ENCODE data around the gene MCC. TPM values are rescaled to one million over a fixed set of nuclear protein-coding genes. Genes with fewer than 3 reads are reported as not detected.

MCC gene
- total RNA-seq, 2 experiments from 2014 or later = 4.0 to 4.1 TPM

GRCh38 chr5:113119246-113119924, 368.9 kb downstream of the MCC start:
- POLR2A ChIA-PET = no interaction called here
- Mint-ChIP-seq H3K4me3 (no peak overlapping the region), H3K27ac (no peak overlapping the region), H3K4me1 (ENCODE audit: low read depth) (no peaks in the 10 kb centered on the region), H3K27me3 (no peaks in the 10 kb centered on the region), H3K9me3 (no peaks in the 10 kb centered on the region), H3K36me3 (no peaks in the 10 kb centered on the region)
- no peak for DNase-seq
- intact Hi-C loops (cut with micrococcal nuclease) = no loop called here
- CTCF ChIA-PET = no interaction called here

GRCh38 chr5:113118765-113119164, 369.5 kb downstream of the MCC start:
- H3K27me3 Mint-ChIP-seq = no peaks in the 10 kb centered on the region
- intact Hi-C loops (cut with micrococcal nuclease) = no loop called here
- H3K27ac Mint-ChIP-seq = no peak overlapping the region
- no peaks in the 10 kb centered on the region for H3K4me1 Mint-ChIP-seq (ENCODE audit: low read depth)
- no peaks in the 10 kb centered on the region for H3K9me3 Mint-ChIP-seq
- no peaks in the 10 kb centered on the region for H3K36me3 Mint-ChIP-seq
- POLR2A ChIA-PET = no interaction called here
- H3K4me3 Mint-ChIP-seq = no peak overlapping the region
- no peak for DNase-seq
- CTCF ChIA-PET = no interaction called here

GRCh38 chr5:113118298-113118697, 370.0 kb downstream of the MCC start:
- Mint-ChIP-seq H3K27ac (no peak overlapping the region), H3K4me3 (no peak overlapping the region), H3K4me1 (ENCODE audit: low read depth) (no peaks in the 10 kb centered on the region), H3K36me3 (no peaks in the 10 kb centered on the region), H3K27me3 (no peaks in the 10 kb centered on the region), H3K9me3 (no peaks in the 10 kb centered on the region)
- POLR2A ChIA-PET = no interaction called here
- DNase-seq = no peak
- intact Hi-C loops (cut with micrococcal nuclease) = no loop called here
- CTCF ChIA-PET = no interaction called here

GRCh38 chr5:113117543-113118115, 370.6 kb downstream of the MCC start:
- no peaks in the 10 kb centered on the region for H3K9me3 Mint-ChIP-seq
- intact Hi-C loops (cut with micrococcal nuclease) = no loop called here
- no peaks in the 10 kb centered on the region for H3K36me3 Mint-ChIP-seq
- no peak for DNase-seq
- POLR2A ChIA-PET = no interaction called here
- CTCF ChIA-PET = no interaction called here
- no peak overlapping the region for H3K27ac Mint-ChIP-seq
- no peaks in the 10 kb centered on the region for H3K27me3 Mint-ChIP-seq
- no peaks in the 10 kb centered on the region for H3K4me1 Mint-ChIP-seq (ENCODE audit: low read depth)
- no peak overlapping the region for H3K4me3 Mint-ChIP-seq

- no peaks in the 10 kb centered on the region for H3K36me3 Mint-ChIP-seq
- no peak for DNase-seq
- H3K27me3 Mint-ChIP-seq = no peaks in the 10 kb centered on the region
- H3K4me1 Mint-ChIP-seq (ENCODE audit: low read depth) = no peaks in the 10 kb centered on the region
- H3K27ac Mint-ChIP-seq = no peak overlapping the region
- ChIA-PET CTCF (interaction anchor here (0.8 kb wide), 1 partner anchor 27 kb away, joined by 3 read pairs; no protein-coding TSS in a partner anchor), POLR2A (no interaction called here)
- intact Hi-C loops (cut with micrococcal nuclease) = no loop called here
- no peaks in the 10 kb centered on the region for H3K9me3 Mint-ChIP-seq
- no peak overlapping the region for H3K4me3 Mint-ChIP-seq
Observed at GRCh38 chr5:113115956-113116355, 372.3 kb downstream of the MCC start.

GRCh38 chr5:113115061-113115460, 373.2 kb downstream of the MCC start:
- Mint-ChIP-seq H3K27ac (no peak overlapping the region), H3K4me3 (no peak overlapping the region), H3K36me3 (no peaks in the 10 kb centered on the region), H3K27me3 (no peaks in the 10 kb centered on the region), H3K9me3 (no peaks in the 10 kb centered on the region), H3K4me1 (ENCODE audit: low read depth) (no peaks in the 10 kb centered on the region)
- no peak for DNase-seq
- ChIA-PET CTCF (no interaction called here), POLR2A (no interaction called here)
- intact Hi-C loops (cut with micrococcal nuclease) = no loop called here

GRCh38 chr5:113114559-113114958, 373.7 kb downstream of the MCC start:
- Mint-ChIP-seq H3K36me3 (no peaks in the 10 kb centered on the region), H3K4me3 (no peak overlapping the region), H3K27ac (no peak overlapping the region), H3K4me1 (ENCODE audit: low read depth) (no peaks in the 10 kb centered on the region), H3K9me3 (no peaks in the 10 kb centered on the region), H3K27me3 (no peaks in the 10 kb centered on the region)
- ChIA-PET CTCF (no interaction called here), POLR2A (no interaction called here)
- no peak for DNase-seq
- intact Hi-C loops (cut with micrococcal nuclease) = no loop called here

GRCh38 chr5:113112435-113112834, 375.8 kb downstream of the MCC start:
- Mint-ChIP-seq H3K27me3 (no peaks in the 10 kb centered on the region), H3K9me3 (no peaks in the 10 kb centered on the region)
- intact Hi-C loops (cut with micrococcal nuclease) = no loop called here

GRCh38 chr5:113110117-113110516, 378.1 kb downstream of the MCC start:
- H3K27me3 Mint-ChIP-seq = no peaks in the 10 kb centered on the region
- H3K36me3 Mint-ChIP-seq = no peaks in the 10 kb centered on the region
- ChIA-PET POLR2A (no interaction called here), CTCF (no interaction called here)
- no peaks in the 10 kb centered on the region for H3K4me1 Mint-ChIP-seq (ENCODE audit: low read depth)
- no peak overlapping the region for H3K27ac Mint-ChIP-seq
- no peak for DNase-seq
- no peak overlapping the region for H3K4me3 Mint-ChIP-seq
- H3K9me3 Mint-ChIP-seq = no peaks in the 10 kb centered on the region
- intact Hi-C loops (cut with micrococcal nuclease) = no loop called here

More at GRCh38 chr5:113112435-113112834, 375.8 kb downstream of the MCC start:
- H3K27ac Mint-ChIP-seq = no peak overlapping the region
- no peaks in the 10 kb centered on the region for H3K4me1 Mint-ChIP-seq (ENCODE audit: low read depth)
- CTCF ChIA-PET = no interaction called here
- no peaks in the 10 kb centered on the region for H3K36me3 Mint-ChIP-seq
- POLR2A ChIA-PET = no interaction called here
- no peak for DNase-seq
- no peak overlapping the region for H3K4me3 Mint-ChIP-seq

- POLR2A ChIA-PET = no interaction called here
- Mint-ChIP-seq H3K27ac (no peak overlapping the region), H3K9me3 (no peaks in the 10 kb centered on the region), H3K4me1 (ENCODE audit: low read depth) (no peaks in the 10 kb centered on the region), H3K4me3 (no peak overlapping the region), H3K27me3 (no peaks in the 10 kb centered on the region), H3K36me3 (no peaks in the 10 kb centered on the region)
- no peak for DNase-seq
- intact Hi-C loops (cut with micrococcal nuclease) = no loop called here
- CTCF ChIA-PET = no interaction called here
Observed at GRCh38 chr5:113109344-113109743, 378.9 kb downstream of the MCC start.

- POLR2A ChIA-PET = no interaction called here
- Mint-ChIP-seq H3K27me3 (no peaks in the 10 kb centered on the region), H3K4me1 (ENCODE audit: low read depth) (no peaks in the 10 kb centered on the region), H3K27ac (no peak overlapping the region), H3K36me3 (no peaks in the 10 kb centered on the region), H3K9me3 (no peaks in the 10 kb centered on the region), H3K4me3 (no peak overlapping the region)
- CTCF ChIA-PET = no interaction called here
- intact Hi-C loops (cut with micrococcal nuclease) = no loop called here
- no peak for DNase-seq
Observed at GRCh38 chr5:113108485-113108884, 379.8 kb downstream of the MCC start.

GRCh38 chr5:113106821-113107220, 381.4 kb downstream of the MCC start:
- CTCF ChIA-PET = no interaction called here
- intact Hi-C loops (cut with micrococcal nuclease) = no loop called here
- no peaks in the 10 kb centered on the region for H3K27me3 Mint-ChIP-seq
- POLR2A ChIA-PET = no interaction called here
- no peak for DNase-seq
- H3K4me3 Mint-ChIP-seq = no peak overlapping the region
- H3K4me1 Mint-ChIP-seq (ENCODE audit: low read depth) = no peaks in the 10 kb centered on the region
- H3K9me3 Mint-ChIP-seq = no peaks in the 10 kb centered on the region
- no peak overlapping the region for H3K27ac Mint-ChIP-seq
- H3K36me3 Mint-ChIP-seq = peaks cover 1% of the 10 kb centered on the region

- Mint-ChIP-seq H3K27ac (no peak overlapping the region), H3K4me3 (no peak overlapping the region), H3K4me1 (ENCODE audit: low read depth) (no peaks in the 10 kb centered on the region), H3K36me3 (peaks cover 3% of the 10 kb centered on the region), H3K9me3 (no peaks in the 10 kb centered on the region), H3K27me3 (no peaks in the 10 kb centered on the region)
- CTCF ChIA-PET = no interaction called here
- intact Hi-C loops (cut with micrococcal nuclease) = no loop called here
- POLR2A ChIA-PET = no interaction called here
- DNase-seq = no peak
Observed at GRCh38 chr5:113105693-113106280, 382.5 kb downstream of the MCC start.

All from activated CD4-positive, alpha-beta memory T cell treated with anti-CD3 and anti-CD28 coated beads for 36 hours (primary cell).